Testis (tissue), 3 donors: Measurements from ENCODE around the gene LAMTOR1. TPM values are rescaled to one million over a fixed set of nuclear protein-coding genes. Genes with fewer than 3 reads are reported as not detected.
A peak's percentile ranks its signal among the peaks of the same experiment; 100 is the strongest.

Source experiments
- DNase-seq: peaks from one replicate; pipeline ENCODE4 v3.0.0-alpha.2; 2019
- H3K27ac ChIP-seq, 2 donors: fragments of 200-600 bp; sonication (generic); one replicate each; pipeline ENCODE4 v1.5.1; 2019
- H3K27me3 ChIP-seq: fragments of 200-600 bp; sonication (generic); one replicate; pipeline ENCODE4 v1.5.1; 2019
- H3K36me3 ChIP-seq: fragments of 200-600 bp; sonication (generic); one replicate; pipeline ENCODE4 v1.5.1; 2017; ENCODE audit warnings: low read depth; ENCODE audit errors: missing control alignments
- H3K4me1 ChIP-seq: fragments of 200-600 bp; sonication (generic); one replicate; pipeline ENCODE4 v1.5.1; 2019
- H3K4me3 ChIP-seq, 2 donors: fragments of 200-600 bp; sonication (generic); one replicate each; pipeline ENCODE4 v1.5.1; 2017 to 2019
- H3K9me3 ChIP-seq: fragments of 200-600 bp; sonication (generic); one replicate; pipeline ENCODE4 v1.5.1; 2017
- POLR2A ChIP-seq: fragments of 450-650 bp; IDR thresholded peaks from one replicate; pipeline ENCODE4 v1.6.1; 2017; ENCODE audit warnings: antibody characterized with exemption, mild to moderate bottlenecking, moderate library complexity
- WGBS, 2 donors: methylation state at CpG; one replicate each; pipeline ENCODE4 v1.1.5; 2018; 5-methylcytosine and 5-hydroxymethylcytosine counted together
- intact Hi-C: fragments of 100-400 bp; cut with DNase I; formaldehyde crosslinking; loops from one replicate; pipeline ENCODE4 v1.15.1; 2023; ENCODE audit warnings: low total_unique reads
- polyA plus RNA-seq: library from polyadenylated mRNA; stranded (reverse); fragments of 350-450 nt; fragmentation: Illumina TruSeq; extraction: RNeasy Lipid Tissue Mini Kit (QIAGEN cat#74804); gene quantifications from one replicate; pipeline ENCODE4 v1.2.3, GENCODE V29; 2014; ENCODE audit warnings: low read depth, low replicate concordance; ENCODE audit not compliant: insufficient read depth
- total RNA-seq, 2 donors: library from RNA; depleted of rRNA; stranded (reverse); fragments of >200 nt; gene quantifications; one replicate each; pipeline ENCODE4 v1.2.3, GENCODE V29; 2016
- TF ChIP-seq, protein P1 (sequence below), 3 experiments: fragments of 450-650 bp in 2 of 3; fragments of 200-600 bp in 1 of 3; sonication (generic) in 1 of 3; IDR thresholded peaks; one replicate each; pipeline ENCODE4 v1.5.1; 2016 to 2019; ENCODE audit warnings: antibody characterized with exemption in 3 of 3, mild to moderate bottlenecking in 2 of 3, moderate library complexity in 1 of 3

LAMTOR1 gene
- total and polyA plus RNA-seq, 3 donors from 2014 or later, result 86.9 to 107 (median 89.0) TPM

DNA sequence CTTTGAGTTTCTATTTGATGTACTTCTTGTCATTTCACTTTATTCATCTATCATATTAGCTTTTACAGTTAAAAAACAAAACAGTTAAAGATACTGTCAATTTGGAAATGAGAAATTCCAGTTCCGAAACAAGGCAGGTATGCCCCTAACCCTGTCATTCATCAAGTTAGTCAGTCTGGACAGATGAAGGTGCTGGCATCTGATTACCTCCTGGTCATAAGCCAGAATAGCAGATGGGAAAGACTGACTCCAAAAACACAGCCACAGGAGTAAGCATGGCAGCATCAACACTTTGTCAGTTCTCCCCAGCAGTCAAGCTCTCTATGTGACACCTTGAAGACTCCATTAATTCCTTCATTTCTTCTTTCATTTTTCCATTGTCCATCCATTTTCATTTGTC is 18.1 kb downstream of the LAMTOR1 start:
- intact Hi-C loops, result loop anchor here (5.0 kb wide), 1 partner anchor 58 kb away; no protein-coding TSS in a partner anchor
- no peak for DNase-seq
- Histone ChIP-seq H3K27me3 (no peaks in the 10 kb centered on the region), H3K36me3 (no peaks in the 10 kb centered on the region), H3K9me3 (no peaks in the 10 kb centered on the region), H3K4me3 (no peak overlapping the region), H3K4me1 (peaks cover 11% of the 10 kb centered on the region), H3K27ac (no peak overlapping the region)
- 100% methylated on average over 1 of the region's 1 CpG for WGBS, 2 donors
- TF ChIP-seq, protein P1, sequence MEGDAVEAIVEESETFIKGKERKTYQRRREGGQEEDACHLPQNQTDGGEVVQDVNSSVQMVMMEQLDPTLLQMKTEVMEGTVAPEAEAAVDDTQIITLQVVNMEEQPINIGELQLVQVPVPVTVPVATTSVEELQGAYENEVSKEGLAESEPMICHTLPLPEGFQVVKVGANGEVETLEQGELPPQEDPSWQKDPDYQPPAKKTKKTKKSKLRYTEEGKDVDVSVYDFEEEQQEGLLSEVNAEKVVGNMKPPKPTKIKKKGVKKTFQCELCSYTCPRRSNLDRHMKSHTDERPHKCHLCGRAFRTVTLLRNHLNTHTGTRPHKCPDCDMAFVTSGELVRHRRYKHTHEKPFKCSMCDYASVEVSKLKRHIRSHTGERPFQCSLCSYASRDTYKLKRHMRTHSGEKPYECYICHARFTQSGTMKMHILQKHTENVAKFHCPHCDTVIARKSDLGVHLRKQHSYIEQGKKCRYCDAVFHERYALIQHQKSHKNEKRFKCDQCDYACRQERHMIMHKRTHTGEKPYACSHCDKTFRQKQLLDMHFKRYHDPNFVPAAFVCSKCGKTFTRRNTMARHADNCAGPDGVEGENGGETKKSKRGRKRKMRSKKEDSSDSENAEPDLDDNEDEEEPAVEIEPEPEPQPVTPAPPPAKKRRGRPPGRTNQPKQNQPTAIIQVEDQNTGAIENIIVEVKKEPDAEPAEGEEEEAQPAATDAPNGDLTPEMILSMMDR (IDR thresholded peaks at IDR 0.05), result no peak
- no peak for TF ChIP-seq POLR2A

DNA sequence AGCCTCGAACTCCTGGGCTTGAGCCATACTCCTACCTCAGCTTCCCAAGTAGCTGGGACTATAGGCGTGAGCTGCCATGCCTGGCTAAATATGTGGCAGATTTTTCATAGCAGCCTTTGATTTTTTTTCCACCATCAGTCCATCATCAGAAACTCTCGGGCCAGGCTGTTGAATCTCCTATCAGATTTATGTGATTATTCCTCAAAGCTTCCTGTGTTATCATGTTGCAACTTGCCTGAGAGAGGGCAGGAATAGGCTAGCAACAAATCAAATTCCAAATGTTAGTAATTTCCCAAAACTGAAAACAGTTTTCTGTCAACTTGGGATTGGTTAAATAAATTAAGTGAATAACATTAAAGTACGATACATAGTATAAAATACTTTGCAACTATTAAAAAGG is 19.0 kb downstream of the LAMTOR1 start:
- no peaks in the 10 kb centered on the region for H3K9me3 ChIP-seq
- 85 to 91% methylated on average over 4 of the region's 4 CpGs for WGBS, 2 donors
- H3K4me3 ChIP-seq, result no peak overlapping the region
- H3K27ac ChIP-seq, result no peak overlapping the region
- no peaks in the 10 kb centered on the region for H3K27me3 ChIP-seq
- peaks cover 14% of the 10 kb centered on the region for H3K4me1 ChIP-seq
- intact Hi-C loops, result no loop called here
- TF ChIP-seq, protein P1 (IDR thresholded peaks at IDR 0.05), result no peak
- no peak for TF ChIP-seq POLR2A
- no peak for DNase-seq
- H3K36me3 ChIP-seq, result no peaks in the 10 kb centered on the region

DNA sequence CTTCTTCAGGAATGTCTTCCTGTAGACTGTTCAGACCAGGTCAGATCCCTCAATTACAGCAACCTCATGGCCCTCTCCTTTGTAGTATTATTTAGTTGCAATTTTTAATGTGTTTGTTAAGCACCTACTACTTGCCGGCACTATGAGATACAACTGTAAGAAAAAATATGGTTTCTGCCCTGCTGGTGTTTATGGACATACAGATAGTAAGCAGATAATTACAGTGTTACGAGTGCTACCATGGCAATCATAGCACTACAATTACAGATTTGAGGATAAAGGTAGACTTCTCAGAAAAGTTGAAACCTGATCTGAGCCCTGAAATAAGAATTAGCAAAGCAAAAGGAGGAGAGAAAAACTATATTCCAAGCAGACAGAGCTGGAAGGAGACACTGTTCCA is 19.7 kb downstream of the LAMTOR1 start:
- Histone ChIP-seq H3K27ac (no peak overlapping the region), H3K36me3 (no peaks in the 10 kb centered on the region), H3K27me3 (no peaks in the 10 kb centered on the region), H3K9me3 (no peaks in the 10 kb centered on the region), H3K4me3 (no peak overlapping the region), H3K4me1 (peaks cover 15% of the 10 kb centered on the region)
- DNase-seq, result no peak
- intact Hi-C loops, result no loop called here
- TF ChIP-seq, protein P1 (IDR thresholded peaks at IDR 0.05), result no peak
- TF ChIP-seq POLR2A, result no peak
- WGBS, 2 donors, result 67 to 83% methylated on average over 2 of the region's 2 CpGs

DNA sequence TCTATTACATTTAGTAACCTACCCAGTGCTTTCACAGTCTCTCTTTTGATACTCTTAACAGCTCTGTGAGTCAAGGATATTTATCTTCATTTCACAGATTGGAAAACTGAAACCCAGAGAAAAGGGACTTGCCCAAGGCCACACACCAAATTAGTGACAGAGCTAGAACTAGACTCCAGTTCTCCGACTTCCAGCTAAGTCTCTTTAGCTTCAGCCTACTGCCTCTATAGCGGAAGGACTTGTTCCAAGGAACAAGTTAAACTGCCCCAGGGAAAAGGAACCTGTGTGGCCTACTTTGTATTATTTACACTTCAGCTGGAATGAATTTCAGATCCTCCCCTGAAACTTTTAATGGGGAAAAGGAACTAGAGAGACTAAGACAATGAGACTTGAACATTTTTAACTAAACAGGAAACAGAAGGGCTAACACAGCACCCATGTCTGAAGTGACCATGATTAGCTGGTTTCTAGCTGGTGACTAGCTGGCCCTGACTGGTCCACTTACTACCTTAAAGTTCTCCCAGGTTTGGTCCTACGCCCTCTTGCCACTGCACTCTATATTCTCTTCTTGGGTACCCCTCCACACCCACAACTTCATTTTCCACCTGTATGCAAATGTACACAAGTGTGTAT is 21.2 kb downstream of the LAMTOR1 start:
- peak overlapping the region in 1 of 2 donors; percentile 21 for H3K27ac ChIP-seq
- no peaks in the 10 kb centered on the region for H3K27me3 ChIP-seq
- TF ChIP-seq, protein P1 (IDR thresholded peaks at IDR 0.05), result no peak
- TF ChIP-seq POLR2A, result no peak
- H3K9me3 ChIP-seq, result no peaks in the 10 kb centered on the region
- intact Hi-C loops, result no loop called here
- WGBS, 2 donors, result 69 to 85% methylated on average over 3 of the region's 3 CpGs
- peaks cover 15% of the 10 kb centered on the region for H3K4me1 ChIP-seq
- no peaks in the 10 kb centered on the region for H3K36me3 ChIP-seq
- DNase-seq, result no peak
- H3K4me3 ChIP-seq, result peak overlapping the region in 1 of 2 donors; percentile 74

DNA sequence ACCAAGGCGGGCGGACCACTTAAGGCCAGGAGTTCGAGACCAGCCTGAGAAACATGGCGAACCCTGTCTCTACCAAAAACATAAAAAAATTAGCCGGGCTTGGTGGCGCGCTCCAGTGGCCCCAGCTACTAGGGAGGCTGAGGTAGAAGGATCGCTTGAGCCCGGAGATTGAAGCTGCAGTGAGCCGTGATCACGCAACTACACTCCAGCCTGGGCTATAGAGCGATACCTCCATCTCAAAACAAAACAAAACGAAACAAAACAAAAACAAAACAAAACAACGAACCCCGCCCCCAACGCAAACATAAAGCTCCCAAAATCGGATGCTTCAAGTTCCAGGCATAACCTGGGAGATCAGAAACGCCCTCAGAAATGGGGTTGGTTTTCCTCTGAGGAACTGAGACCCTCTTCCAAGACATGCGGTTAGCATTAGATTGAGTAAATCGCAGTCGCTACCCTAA is 21.9 kb downstream of the LAMTOR1 start:
- no peaks in the 10 kb centered on the region for H3K36me3 ChIP-seq
- WGBS, 2 donors, result 55 to 61% methylated on average over 21 of the region's 21 CpGs
- peaks cover 15% of the 10 kb centered on the region for H3K4me1 ChIP-seq
- H3K27ac ChIP-seq, result peak overlapping the region; percentile 40 to 92
- H3K27me3 ChIP-seq, result no peaks in the 10 kb centered on the region
- H3K9me3 ChIP-seq, result no peaks in the 10 kb centered on the region
- DNase-seq, result no peak
- peak overlapping the region; percentile 74 to 80 for H3K4me3 ChIP-seq
- intact Hi-C loops, result no loop called here
- TF ChIP-seq POLR2A, result no peak
- TF ChIP-seq, protein P1 (IDR thresholded peaks at IDR 0.05), result no peak
